Hematopoietic multipotent progenitor cell treated with erythropoietin and hydrocortisone succinate and interleukin-3 and kit ligand, for 17 days (in vitro differentiated cells): ENCODE data around the gene GNAO1.

Experiments used
- DNase-seq: peaks from one replicate; pipeline ENCODE4 v3.0.0-alpha.2; 2015; ENCODE audit warnings: low spot score

Gene GNAO1

DNA sequence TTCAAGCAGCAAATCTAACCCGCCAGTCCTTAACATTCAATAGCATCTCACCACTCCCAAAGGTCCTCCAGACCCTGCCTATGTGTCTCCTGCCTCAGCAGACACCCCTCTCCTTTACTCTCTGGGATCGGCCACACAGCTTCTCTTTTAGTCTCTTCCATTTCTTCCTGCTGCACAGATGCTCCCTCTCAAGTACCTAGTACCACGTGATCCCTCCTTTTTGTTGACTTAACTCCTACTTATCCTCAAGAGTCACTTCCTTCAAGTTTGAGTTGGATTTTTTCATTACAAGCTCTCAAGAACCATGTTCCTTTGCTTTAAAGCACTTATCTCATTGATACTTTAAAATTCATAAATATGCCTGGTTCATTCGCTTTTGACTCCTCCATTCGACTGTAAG lies 209.2 kb downstream of the GNAO1 start:
- no peak for DNase-seq

DNA sequence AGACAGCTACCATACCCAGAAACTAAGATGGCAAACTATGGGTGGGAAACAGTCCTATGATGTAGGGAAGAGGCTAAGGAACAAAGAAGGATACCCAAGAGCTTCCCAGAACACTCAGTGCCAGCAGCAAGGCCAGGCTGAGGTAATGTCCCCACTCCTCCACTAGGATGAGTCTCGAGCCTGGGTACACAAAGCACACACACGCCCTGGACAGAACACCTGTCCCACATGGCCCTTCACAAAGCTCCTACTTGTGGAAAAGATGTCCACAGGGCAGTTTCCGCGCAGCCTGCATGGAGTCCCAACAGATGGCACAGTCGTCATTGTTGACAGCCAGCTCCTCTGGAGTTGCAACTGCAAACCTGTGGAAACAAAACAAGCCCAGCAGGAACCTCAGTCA lies 210.2 kb downstream of the GNAO1 start:
- DNase-seq, result no peak

- DNase-seq, result no peak
These were observed 214.8 kb downstream of the GNAO1 start for GRCh38 chr16:56405977-56406672.
